Esophagus (tissue), 2 donors: ENCODE data around the gene HRH3. TPM values are rescaled to one million over a fixed set of nuclear protein-coding genes. Genes with fewer than 3 reads are reported as not detected.

ENCODE experiments used
- polyA plus RNA-seq, 2 donors: library from polyadenylated mRNA; stranded (reverse); fragments of 200-250 nt; gene quantifications; one replicate each; pipeline ENCODE4 v1.2.3, GENCODE V29; 2013
- donor health status: healthy with polysubstance abuse.
- donor health status: Bipolar disorder and iron deficiency.

HRH3 gene
- polyA plus RNA-seq, 2 donors = 0.02 TPM; not detected in 1

Other genes with a start within 250 kb of the HRH3 start
- 1 to 10 TPM; 4.2 to 5.8 TPM for gene TAF4, start 154.4 kb downstream of the HRH3 start, polyA plus RNA-seq
- 10 to 100 TPM; 12.3 to 20.2 TPM for gene LSM14B, start 97.8 kb downstream of the HRH3 start, polyA plus RNA-seq
- 100 to 1,000 TPM in 1 of 2 donors, 10 to 100 TPM in 1; 96.8 to 294 TPM for gene PSMA7, start 76.9 kb downstream of the HRH3 start, polyA plus RNA-seq
- gene SS18L1, start 76.5 kb downstream of the HRH3 start, polyA plus RNA-seq = 10 to 100 TPM in 1 of 2 donors, 1 to 10 TPM in 1; 5.5 to 14.7 TPM
- 10 to 100 TPM; 19.4 to 25.4 TPM for gene MTG2, start 37.2 kb downstream of the HRH3 start, polyA plus RNA-seq
- gene OSBPL2, start 18.2 kb upstream of the HRH3 start, polyA plus RNA-seq = 10 to 100 TPM; 31.2 to 32.3 TPM
- 100 to 1,000 TPM in 1 of 2 donors, 10 to 100 TPM in 1; 84.9 to 117 TPM for gene ADRM1, start 82.7 kb upstream of the HRH3 start, polyA plus RNA-seq
- gene LAMA5, start 147.0 kb upstream of the HRH3 start, polyA plus RNA-seq = 100 to 1,000 TPM in 1 of 2 donors, 10 to 100 TPM in 1; 79.9 to 329 TPM
- gene RPS21, start 166.8 kb upstream of the HRH3 start, polyA plus RNA-seq = 1,000 to 10,000 TPM; 4,370 to 5,155 TPM
- gene CABLES2, start 187.0 kb upstream of the HRH3 start, polyA plus RNA-seq = 1 to 10 TPM; 1.6 to 2.4 TPM
- gene RBBP8NL, start 207.3 kb upstream of the HRH3 start, polyA plus RNA-seq = 10 to 100 TPM in 1 of 2 donors, 1 to 10 TPM in 1; 4.0 to 16.8 TPM